Endothelial cell of umbilical vein (primary cell): Measurements from ENCODE around the gene BNC2. TPM values are rescaled to one million over a fixed set of nuclear protein-coding genes. Genes with fewer than 3 reads are reported as not detected.

ENCODE experiments used
- BruUV-seq: library from RNA; stranded (reverse); fragments of 400-500 nt; replicated peaks from 2 replicates; lab custom pipeline; 2021; lab: Mats Ljungman, UMichigan
- CTCF ChIA-PET: fragments of 300-600, 350-600 bp; sonication (Branson Sonifier 250); formaldehyde crosslinking; loops from one replicate; lab custom pipeline; 2021; ENCODE audit warnings: antibody characterized with exemption, inconsistent platforms; lab: Charles Lee
- POLR2A ChIA-PET: fragments of 300-600, 350-600 bp; sonication (Branson Sonifier 250); formaldehyde crosslinking; loops from one replicate; lab custom pipeline; 2021; ENCODE audit warnings: antibody characterized with exemption, inconsistent platforms; lab: Charles Lee
- DNase-seq: peaks from one replicate; pipeline ENCODE4 v3.0.0-alpha.2; 2011; ENCODE audit warnings: low read depth, low spot score
- FAIRE-seq: peaks from 2 replicates; lab custom pipeline; 2011; peaks lifted over from hg19 to GRCh38; lab: Jason Lieb, UNC
- H2AFZ ChIP-seq: 2 replicates; pipeline ENCODE4 v1.6.0; 2012; ENCODE audit warnings: low read depth, low read length, control low read depth, inconsistent platforms
- H3K27ac ChIP-seq: 2 replicates; pipeline ENCODE4 v1.5.1; 2011; ENCODE audit warnings: low read depth, mild to moderate bottlenecking, control low read depth, low read length, moderate library complexity; ENCODE audit not compliant: insufficient read depth
- H3K27me3 ChIP-seq, 2 experiments: 2 replicates each; pipeline versions ENCODE4 v1.6.0 to v1.6.1; 2011; ENCODE audit warnings: low read length in 2 of 2, mixed read lengths in 1 of 2; ENCODE audit not compliant: control insufficient read depth in 2 of 2, insufficient read depth in 2 of 2
- H3K36me3 ChIP-seq, 2 experiments: 2 replicates in 1 of 2; 3 replicates in 1 of 2; pipeline ENCODE4 v1.5.1; 2011; ENCODE audit warnings: low read length in 2 of 2, mild to moderate bottlenecking in 1 of 2, moderate library complexity in 1 of 2; ENCODE audit not compliant: control insufficient read depth in 2 of 2, insufficient read depth in 2 of 2; ENCODE audit errors: extremely low read depth in 1 of 2
- H3K4me1 ChIP-seq: 3 replicates; pipeline ENCODE4 v1.5.1; 2011; ENCODE audit warnings: mild to moderate bottlenecking, low read length; ENCODE audit not compliant: control insufficient read depth, insufficient read depth; ENCODE audit errors: extremely low read depth
- H3K4me2 ChIP-seq: 2 replicates; pipeline ENCODE4 v1.6.1; 2011; ENCODE audit warnings: low read length, control low read depth, mixed read lengths; ENCODE audit not compliant: insufficient read depth
- H3K4me3 ChIP-seq, 3 experiments: fragments of 200-600 bp in 1 of 3; sonication (generic), shearing (Covaris generic) in 1 of 3; replicated peaks in 1 of 3; 2 replicates each; pipeline ENCODE4 v1.5.1; 2011 to 2016; ENCODE audit warnings: control low read depth in 3 of 3, low read length in 3 of 3, mild to moderate bottlenecking in 2 of 3, inconsistent platforms in 1 of 3, low read depth in 1 of 3, moderate library complexity in 1 of 3; ENCODE audit not compliant: insufficient read depth in 1 of 3
- H3K79me2 ChIP-seq: 2 replicates; pipeline ENCODE4 v1.6.0; 2012; ENCODE audit warnings: low read length, inconsistent platforms; ENCODE audit not compliant: control insufficient read depth, insufficient read depth
- H3K9ac ChIP-seq: replicated peaks from 2 replicates; pipeline ENCODE3; 2011; ENCODE audit warnings: low read length, control low read depth; ENCODE audit not compliant: insufficient read depth; ENCODE audit errors: extremely low read depth
- H3K9me1 ChIP-seq: replicated peaks from 3 replicates; pipeline ENCODE4 v1.6.0; 2011; ENCODE audit warnings: mild to moderate bottlenecking, low read length; ENCODE audit not compliant: control insufficient read depth, insufficient read depth; ENCODE audit errors: extremely low read depth
- H3K9me3 ChIP-seq: replicated peaks from 2 replicates; pipeline ENCODE4 v1.5.1; 2012; ENCODE audit warnings: low read length, inconsistent platforms; ENCODE audit not compliant: control insufficient read depth, insufficient read depth
- H4K20me1 ChIP-seq: replicated peaks from 2 replicates; pipeline ENCODE3; 2011; ENCODE audit warnings: mild to moderate bottlenecking, low read length; ENCODE audit not compliant: control insufficient read depth, insufficient read depth; ENCODE audit errors: extremely low read depth
- EZH2 ChIP-seq: IDR thresholded peaks from 2 replicates; pipeline ENCODE4 v1.6.1; 2012; ENCODE audit warnings: borderline replicate concordance, low read depth, mild to moderate bottlenecking, moderate library complexity, low read length, inconsistent platforms; ENCODE audit not compliant: severe bottlenecking
- FOS ChIP-seq: IDR thresholded peaks from 2 replicates; pipeline ENCODE4 v1.6.1; 2011; ENCODE audit warnings: mild to moderate bottlenecking, low read length, moderate library complexity, borderline replicate concordance; ENCODE audit not compliant: insufficient read depth
- GATA2 ChIP-seq: IDR thresholded peaks from 2 replicates; pipeline ENCODE4 v1.7.0; 2011; ENCODE audit warnings: low read depth, mild to moderate bottlenecking, moderate library complexity, mixed read lengths, low read length; ENCODE audit not compliant: insufficient read length, insufficient read depth
- JUN ChIP-seq: IDR thresholded peaks from 2 replicates; pipeline ENCODE4 v1.6.1; 2011; ENCODE audit warnings: borderline replicate concordance, low read depth; ENCODE audit not compliant: insufficient read length, insufficient read depth
- MYC ChIP-seq: IDR thresholded peaks from one replicate; pipeline ENCODE4 v1.6.1; 2011; ENCODE audit warnings: mild to moderate bottlenecking, low read depth, low read length
- POLR2A ChIP-seq: IDR thresholded peaks from 2 replicates; pipeline ENCODE4 v1.6.1; 2012; ENCODE audit warnings: low read depth, mild to moderate bottlenecking, control low read depth, low read length
- POLR2AphosphoS5 ChIP-seq: IDR thresholded peaks from 2 replicates; pipeline ENCODE4 v1.6.1; 2012; ENCODE audit warnings: low read depth, mild to moderate bottlenecking, control low read depth, low read length, moderate library complexity; ENCODE audit not compliant: insufficient read depth
- dilution Hi-C: fragments of 300-500 bp; cut with MboI; formaldehyde crosslinking; loops from one replicate; pipeline ENCODE4 v1.15.0; 2019; ENCODE audit warnings: low sequenced_read_pairs; ENCODE audit not compliant: extremely low pct_ligation_motif_present
- intact Hi-C: fragments of 100-400 bp; cut with micrococcal nuclease; formaldehyde crosslinking; loops from one replicate; pipeline ENCODE4 v1.10.0; 2022
- polyA plus RNA-seq, 4 experiments: library from polyadenylated mRNA; depleted of rRNA in 3 of 4; stranded (reverse) in 3 of 4; unstranded in 1 of 4; fragments of >200 nt; gene quantifications; 2 replicates each; pipeline versions ENCODE4 v1.2.1 to v1.2.3, GENCODE V29; 2011 to 2012; ENCODE audit warnings: missing spikeins in 1 of 4
- total RNA-seq: library from RNA; stranded (reverse); gene quantifications from 2 replicates; pipeline ENCODE4 v1.2.3, GENCODE V29; 2021
- TF ChIP-seq, protein P1 (sequence below): IDR thresholded peaks from 2 replicates; pipeline ENCODE4 v1.6.1; 2011; ENCODE audit not compliant: insufficient read depth, insufficient read length
- TF ChIP-seq, protein P2 (sequence below), 2 donors: IDR thresholded peaks; 1 replicate in 1 of 2; 2 replicates in 1 of 2; pipeline ENCODE4 v1.5.1; 2011; ENCODE audit warnings: low read length in 2 of 2, mild to moderate bottlenecking in 2 of 2, moderate library complexity in 2 of 2, control low read depth in 1 of 2, inconsistent platforms in 1 of 2, low read depth in 1 of 2; ENCODE audit not compliant: insufficient read depth in 1 of 2; ENCODE audit errors: extremely low read depth in 1 of 2

Gene BNC2
- total and polyA plus RNA-seq, 2 donors (not counting 3 experiments of a cell fraction or from before 2014, with no cell fraction given) = 12.1 to 34.3 TPM

DNA sequence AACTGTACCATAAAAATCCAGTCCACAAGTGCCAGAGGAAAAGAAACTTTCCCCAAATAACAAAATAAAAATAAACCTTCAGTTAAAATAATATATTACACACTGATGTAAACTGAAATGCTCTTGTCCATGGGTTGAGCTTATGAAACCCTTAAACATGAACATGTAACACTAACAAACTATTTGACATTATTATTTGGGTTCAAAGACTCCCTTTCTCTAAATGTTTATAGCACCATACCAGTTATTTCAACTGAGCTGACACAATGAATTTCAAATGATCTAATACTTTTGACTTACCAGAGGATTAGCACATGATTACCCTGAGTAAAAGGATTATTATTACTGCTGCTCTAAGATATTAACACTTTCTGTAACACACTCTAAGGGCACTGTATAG lies 251.1 kb downstream of the BNC2 start:
- Histone ChIP-seq H3K4me2 (peak overlapping the region; percentile 26), H3K9me3 (no peaks in the 10 kb centered on the region), H3K9ac (no peak overlapping the region), H3K79me2 (peaks cover 4% of the 10 kb centered on the region), H3K36me3 (no peaks in the 10 kb centered on the region), H3K27me3 (no peaks in the 10 kb centered on the region), H4K20me1 (no peaks in the 10 kb centered on the region), H3K4me3 (no peak overlapping the region), H3K9me1 (no peaks in the 10 kb centered on the region), H3K4me1 (peaks cover 27% of the 10 kb centered on the region), H3K27ac (no peak overlapping the region), H2AFZ (no peak overlapping the region)
- POLR2A ChIA-PET = no interaction called here
- FAIRE-seq = no peak
- intact Hi-C loops = no loop called here
- peak; percentile 28 for DNase-seq
- CTCF ChIA-PET = no interaction called here
- dilution Hi-C loops = no loop called here
- no TSS peak for BruUV-seq
- TF ChIP-seq POLR2A (no peak), EZH2 (no peak), POLR2AphosphoS5 (no peak), FOS (no peak), MYC (no peak), JUN (no peak), GATA2 (no peak)
- TF ChIP-seq, protein P1, sequence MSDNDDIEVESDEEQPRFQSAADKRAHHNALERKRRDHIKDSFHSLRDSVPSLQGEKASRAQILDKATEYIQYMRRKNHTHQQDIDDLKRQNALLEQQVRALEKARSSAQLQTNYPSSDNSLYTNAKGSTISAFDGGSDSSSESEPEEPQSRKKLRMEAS = no peak
- TF ChIP-seq, protein P2, sequence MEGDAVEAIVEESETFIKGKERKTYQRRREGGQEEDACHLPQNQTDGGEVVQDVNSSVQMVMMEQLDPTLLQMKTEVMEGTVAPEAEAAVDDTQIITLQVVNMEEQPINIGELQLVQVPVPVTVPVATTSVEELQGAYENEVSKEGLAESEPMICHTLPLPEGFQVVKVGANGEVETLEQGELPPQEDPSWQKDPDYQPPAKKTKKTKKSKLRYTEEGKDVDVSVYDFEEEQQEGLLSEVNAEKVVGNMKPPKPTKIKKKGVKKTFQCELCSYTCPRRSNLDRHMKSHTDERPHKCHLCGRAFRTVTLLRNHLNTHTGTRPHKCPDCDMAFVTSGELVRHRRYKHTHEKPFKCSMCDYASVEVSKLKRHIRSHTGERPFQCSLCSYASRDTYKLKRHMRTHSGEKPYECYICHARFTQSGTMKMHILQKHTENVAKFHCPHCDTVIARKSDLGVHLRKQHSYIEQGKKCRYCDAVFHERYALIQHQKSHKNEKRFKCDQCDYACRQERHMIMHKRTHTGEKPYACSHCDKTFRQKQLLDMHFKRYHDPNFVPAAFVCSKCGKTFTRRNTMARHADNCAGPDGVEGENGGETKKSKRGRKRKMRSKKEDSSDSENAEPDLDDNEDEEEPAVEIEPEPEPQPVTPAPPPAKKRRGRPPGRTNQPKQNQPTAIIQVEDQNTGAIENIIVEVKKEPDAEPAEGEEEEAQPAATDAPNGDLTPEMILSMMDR (IDR thresholded peaks at IDR 0.05; ENCODE audit: extremely low read depth in 1 of 2, insufficient read depth in 1 of 2, low read depth in 1 of 2, low read length in 2 of 2) = no peak
